KMS-11 (cell line): Measurements from ENCODE around the gene WDR90.

Experiments used
- H2AFZ ChIP-seq: fragments of 200-600 bp; sonication (generic); 2 replicates; pipeline ENCODE4 v1.6.1; 2016; ENCODE audit warnings: antibody characterized with exemption, mixed run types, low read depth
- H3K27ac ChIP-seq: fragments of 200-600 bp; sonication (generic); 2 replicates; pipeline ENCODE4 v1.6.1; 2016; ENCODE audit warnings: mild to moderate bottlenecking, mixed run types
- H3K27me3 ChIP-seq: fragments of 200-600 bp; sonication (generic); 2 replicates; pipeline ENCODE4 v1.6.1; 2017; ENCODE audit warnings: mild to moderate bottlenecking, low read depth, mixed run types, moderate library complexity; ENCODE audit not compliant: insufficient read depth
- H3K36me3 ChIP-seq: fragments of 200-600 bp; sonication (generic); 2 replicates; pipeline ENCODE4 v1.6.1; 2017; ENCODE audit warnings: mild to moderate bottlenecking, mixed run types; ENCODE audit not compliant: insufficient read depth
- H3K4me1 ChIP-seq: fragments of 200-600 bp; sonication (generic); 2 replicates; pipeline ENCODE4 v1.6.1; 2016; ENCODE audit warnings: mild to moderate bottlenecking, low read depth, mixed run types; ENCODE audit not compliant: poor library complexity, severe bottlenecking
- H3K4me2 ChIP-seq: fragments of 200-600 bp; sonication (generic); 2 replicates; pipeline ENCODE4 v1.7.0; 2016; ENCODE audit warnings: mild to moderate bottlenecking, mixed run types
- H3K4me3 ChIP-seq: fragments of 200-600 bp; sonication (generic); IDR thresholded peaks from 2 replicates; pipeline ENCODE4 v1.6.1; 2017; ENCODE audit warnings: low read depth, low read length, mixed read lengths; ENCODE audit not compliant: insufficient read depth
- H3K79me2 ChIP-seq: fragments of 200-600 bp; sonication (generic); 2 replicates; pipeline ENCODE4 v1.6.1; 2016; ENCODE audit warnings: low read depth, mixed run types; ENCODE audit not compliant: insufficient read depth
- H3K9ac ChIP-seq: fragments of 200-600 bp; sonication (generic); 2 replicates; pipeline ENCODE4 v1.6.1; 2016; ENCODE audit warnings: mild to moderate bottlenecking, mixed run types
- H4K20me1 ChIP-seq: fragments of 200-600 bp; sonication (generic); 2 replicates; pipeline ENCODE4 v1.6.1; 2016; ENCODE audit warnings: mild to moderate bottlenecking, mixed run types; ENCODE audit not compliant: insufficient read depth
- TF ChIP-seq, protein P1 (sequence below): fragments of 200-600 bp; sonication (generic); conservative IDR thresholded peaks from 2 replicates; pipeline ENCODE4 v1.6.1; 2017; ENCODE audit warnings: low read depth, mild to moderate bottlenecking, antibody characterized with exemption, low read length, moderate library complexity, mixed read lengths

Gene WDR90

DNA sequence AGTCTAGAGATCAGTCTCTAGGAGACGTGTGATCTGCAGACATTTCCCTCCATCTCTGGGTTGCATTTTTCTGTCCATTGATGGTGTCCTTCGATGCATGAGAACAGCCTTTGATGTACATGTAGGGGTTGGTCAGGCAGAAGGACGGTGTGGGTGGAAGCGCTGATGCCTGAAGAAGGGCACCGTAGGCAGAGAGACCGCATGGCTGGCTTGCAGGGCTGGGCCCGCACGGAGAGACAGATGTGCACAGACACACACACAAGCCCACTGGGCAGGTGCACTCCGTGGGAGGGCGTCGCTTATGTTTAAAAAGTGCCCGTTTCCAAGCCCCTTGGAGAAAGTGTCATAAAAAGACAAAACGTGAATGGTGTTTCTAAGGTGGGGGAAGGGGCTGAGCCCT is 34.0 kb upstream of the WDR90 start:
- Histone ChIP-seq H4K20me1 (no peaks in the 10 kb centered on the region), H3K36me3 (no peaks in the 10 kb centered on the region), H3K4me2 (no peak overlapping the region), H3K27ac (no peak overlapping the region), H3K4me3 (no peak overlapping the region), H3K4me1 (no peaks in the 10 kb centered on the region), H3K79me2 (peaks cover 3% of the 10 kb centered on the region; the same call in 1 of the 2 replicates), H2AFZ (no peak overlapping the region), H3K9ac (no peak overlapping the region), H3K27me3 (no peaks in the 10 kb centered on the region)
- TF ChIP-seq, protein P1, sequence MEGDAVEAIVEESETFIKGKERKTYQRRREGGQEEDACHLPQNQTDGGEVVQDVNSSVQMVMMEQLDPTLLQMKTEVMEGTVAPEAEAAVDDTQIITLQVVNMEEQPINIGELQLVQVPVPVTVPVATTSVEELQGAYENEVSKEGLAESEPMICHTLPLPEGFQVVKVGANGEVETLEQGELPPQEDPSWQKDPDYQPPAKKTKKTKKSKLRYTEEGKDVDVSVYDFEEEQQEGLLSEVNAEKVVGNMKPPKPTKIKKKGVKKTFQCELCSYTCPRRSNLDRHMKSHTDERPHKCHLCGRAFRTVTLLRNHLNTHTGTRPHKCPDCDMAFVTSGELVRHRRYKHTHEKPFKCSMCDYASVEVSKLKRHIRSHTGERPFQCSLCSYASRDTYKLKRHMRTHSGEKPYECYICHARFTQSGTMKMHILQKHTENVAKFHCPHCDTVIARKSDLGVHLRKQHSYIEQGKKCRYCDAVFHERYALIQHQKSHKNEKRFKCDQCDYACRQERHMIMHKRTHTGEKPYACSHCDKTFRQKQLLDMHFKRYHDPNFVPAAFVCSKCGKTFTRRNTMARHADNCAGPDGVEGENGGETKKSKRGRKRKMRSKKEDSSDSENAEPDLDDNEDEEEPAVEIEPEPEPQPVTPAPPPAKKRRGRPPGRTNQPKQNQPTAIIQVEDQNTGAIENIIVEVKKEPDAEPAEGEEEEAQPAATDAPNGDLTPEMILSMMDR: no peak

DNA sequence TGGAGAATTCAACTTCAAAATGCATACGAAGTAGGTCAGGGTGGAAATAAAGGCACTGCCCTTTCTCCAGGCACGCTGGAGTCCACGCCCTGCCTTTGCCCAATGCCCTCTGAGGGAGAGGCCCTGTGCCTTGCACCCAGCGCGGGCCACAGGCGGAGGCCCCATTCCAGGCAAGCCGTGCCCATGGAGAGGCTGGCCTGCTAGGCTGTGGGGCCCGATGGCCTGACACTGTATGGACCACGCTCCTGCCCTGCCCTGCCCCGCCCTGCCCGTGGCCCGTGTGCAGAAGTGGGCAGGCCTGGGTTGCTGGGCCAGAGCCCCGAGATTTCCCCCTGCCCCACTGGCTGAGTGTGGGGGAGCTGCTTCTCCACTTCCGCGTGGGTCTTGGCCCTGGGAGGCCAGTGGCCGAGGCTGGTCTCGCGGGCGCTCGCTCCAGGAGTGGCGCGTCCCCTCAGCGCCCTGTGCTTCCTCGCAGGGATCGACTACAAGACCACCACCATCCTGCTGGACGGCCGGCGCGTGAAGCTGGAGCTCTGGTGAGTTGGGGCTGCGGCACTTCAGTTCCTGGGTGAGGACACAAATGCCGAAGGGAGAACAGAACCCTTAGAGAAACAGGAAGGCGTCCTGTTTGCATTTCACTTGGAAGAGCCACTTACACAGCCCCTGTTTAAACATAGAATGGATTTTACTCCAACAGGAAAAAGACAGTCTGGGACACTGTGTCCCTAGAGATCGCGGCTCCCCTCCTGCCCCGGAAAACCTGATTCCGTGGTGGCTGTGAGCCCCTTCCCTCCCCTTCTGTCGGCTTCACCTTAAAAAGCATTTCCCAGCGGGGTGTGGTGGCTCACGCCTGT is 32.2 kb upstream of the WDR90 start:
- Histone ChIP-seq H3K79me2 (peaks cover 3% of the 10 kb centered on the region; the same call in 1 of the 2 replicates), H3K27me3 (no peaks in the 10 kb centered on the region), H3K4me3 (no peak overlapping the region), H3K4me1 (no peaks in the 10 kb centered on the region), H3K27ac (no peak overlapping the region), H3K36me3 (no peaks in the 10 kb centered on the region), H3K4me2 (no peak overlapping the region), H4K20me1 (no peaks in the 10 kb centered on the region), H2AFZ (no peak overlapping the region), H3K9ac (no peak overlapping the region)
- TF ChIP-seq, protein P1: no peak

DNA sequence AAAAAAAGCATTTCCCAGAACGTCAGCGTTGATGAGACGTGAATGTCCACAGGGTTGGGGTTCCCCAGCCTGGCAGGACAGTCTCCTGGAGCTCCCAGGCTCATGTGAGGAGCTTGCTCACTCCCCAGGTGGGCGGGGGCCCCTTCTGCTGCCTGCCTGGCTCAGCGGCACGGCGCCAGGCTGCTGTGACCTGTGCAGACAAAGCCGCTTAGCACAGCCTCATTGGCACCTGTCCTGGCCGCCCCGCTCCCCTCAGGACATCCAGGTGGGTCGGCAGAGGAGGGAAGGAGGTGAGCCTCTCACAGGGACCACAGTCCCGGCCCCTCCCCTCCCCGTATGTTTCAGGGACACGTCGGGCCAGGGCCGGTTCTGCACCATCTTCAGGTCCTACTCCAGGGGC is 31.3 kb upstream of the WDR90 start:
- no peak overlapping the region for H3K27ac ChIP-seq

DNA sequence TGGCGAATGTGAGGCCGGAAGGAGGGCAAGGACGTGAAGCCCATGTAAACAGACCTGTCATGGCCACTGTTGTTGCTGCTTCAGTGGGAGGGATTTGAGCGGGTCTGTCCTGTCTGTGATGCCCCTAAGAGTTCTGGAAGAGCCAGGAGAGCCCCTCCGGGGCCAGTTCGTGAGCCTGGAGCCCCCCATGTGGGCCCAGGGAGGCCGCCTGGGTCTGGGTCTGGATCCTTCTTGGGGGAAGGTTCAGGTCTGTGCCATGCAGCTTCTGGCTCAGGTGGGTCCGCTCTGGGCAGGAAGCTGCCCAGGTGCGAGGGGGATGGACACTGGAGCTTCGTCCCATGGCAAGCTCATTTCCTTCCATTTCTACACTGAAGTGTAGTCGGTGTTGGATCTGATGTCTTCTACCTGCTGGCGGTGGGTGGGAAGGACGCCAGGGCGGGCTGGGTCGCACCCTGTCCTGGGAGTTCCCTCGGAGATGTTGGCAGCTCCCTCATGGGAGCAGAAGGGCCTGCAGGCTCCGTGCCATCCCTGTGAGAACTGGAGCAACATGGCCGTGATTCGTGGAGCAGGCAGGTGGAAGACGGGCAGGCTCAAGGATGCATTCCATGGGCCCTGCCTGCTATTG is 29.6 kb upstream of the WDR90 start:
- no peak overlapping the region for H2AFZ ChIP-seq
- TF ChIP-seq, protein P1: no peak
- no peak overlapping the region for H3K4me2 ChIP-seq
- no peaks in the 10 kb centered on the region for H3K36me3 ChIP-seq
- H3K4me1 ChIP-seq: no peaks in the 10 kb centered on the region
- no peak overlapping the region for H3K4me3 ChIP-seq
- H3K79me2 ChIP-seq: peaks cover 3% of the 10 kb centered on the region; the same call in 1 of the 2 replicates
- H4K20me1 ChIP-seq: no peaks in the 10 kb centered on the region
- no peaks in the 10 kb centered on the region for H3K27me3 ChIP-seq
- H3K27ac ChIP-seq: no peak overlapping the region
- H3K9ac ChIP-seq: no peak overlapping the region

More for the DNA sequence above, 31.3 kb upstream of the WDR90 start:
- Histone ChIP-seq H3K36me3 (no peaks in the 10 kb centered on the region), H4K20me1 (no peaks in the 10 kb centered on the region), H3K4me3 (no peak overlapping the region), H2AFZ (no peak overlapping the region), H3K4me2 (no peak overlapping the region), H3K27me3 (no peaks in the 10 kb centered on the region), H3K79me2 (peaks cover 3% of the 10 kb centered on the region; the same call in 1 of the 2 replicates), H3K4me1 (no peaks in the 10 kb centered on the region), H3K9ac (no peak overlapping the region)
- TF ChIP-seq, protein P1: no peak
